ENCODE data around the gene SAMD3.
"Not testable (repeated sequence)": the region's sequence is repeated elsewhere in the genome, so short reads cannot be mapped to it uniquely, and the experiment has no call there.

Gene SAMD3

DNA sequence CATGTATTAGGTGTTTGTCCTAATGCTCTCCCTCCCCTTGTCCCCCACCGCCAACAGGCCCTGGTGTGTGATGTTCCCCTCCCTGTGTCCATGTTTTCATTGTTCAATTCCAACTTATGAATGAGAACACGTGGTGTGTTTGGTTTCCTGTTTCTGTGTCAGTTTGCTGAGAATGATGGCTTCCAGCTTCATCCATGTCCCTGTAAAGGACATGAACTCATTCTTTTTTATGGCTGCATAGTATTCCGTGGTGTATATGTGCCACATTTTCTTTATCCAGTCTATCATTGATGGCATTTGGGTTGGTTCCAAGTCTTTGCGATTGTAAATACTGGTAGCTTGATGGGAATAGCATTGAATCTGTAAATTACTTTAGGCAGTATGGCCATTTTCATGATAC lies 52.6 kb downstream of the SAMD3 start:
- not testable (repeated sequence) for DNase-seq

DNA sequence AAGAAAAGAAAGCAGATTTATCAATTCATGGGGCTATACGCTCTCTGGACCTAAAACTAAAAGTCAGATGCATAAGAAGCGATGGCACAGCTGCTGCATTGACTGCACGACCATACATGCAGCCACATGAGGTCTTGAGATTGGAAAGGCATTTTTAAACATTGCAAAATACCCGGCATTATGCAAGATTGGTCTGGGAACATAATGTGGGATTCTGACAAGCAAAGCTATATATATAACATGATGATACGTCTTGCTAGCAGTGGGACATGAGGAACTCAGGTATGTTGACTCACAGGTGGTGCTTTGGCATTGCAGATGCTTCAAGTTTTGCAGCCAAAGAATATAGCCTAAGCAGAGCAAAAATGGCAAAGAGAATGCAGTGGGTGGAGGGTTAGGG lies 55.1 kb downstream of the SAMD3 start:
- no peak for DNase-seq

DNA sequence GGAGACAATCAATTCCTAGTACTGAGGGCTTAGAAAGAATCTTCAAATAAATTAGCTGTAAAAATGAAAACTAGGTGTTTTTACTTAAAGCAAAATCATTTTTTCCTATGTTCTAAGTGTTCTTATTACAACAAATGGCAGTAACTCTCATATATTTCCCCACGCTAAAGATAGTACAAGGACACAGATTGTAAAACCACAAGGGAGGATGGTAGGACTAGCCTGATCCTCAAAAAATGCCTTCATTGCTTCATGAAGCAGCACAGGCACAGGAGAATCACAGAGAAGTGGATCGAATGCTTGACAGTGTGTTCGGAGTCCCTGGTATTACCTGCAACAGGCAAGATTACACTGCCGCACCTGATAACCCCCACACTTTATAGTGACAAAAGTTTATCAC lies 58.5 kb downstream of the SAMD3 start:
- no peak for DNase-seq

DNA sequence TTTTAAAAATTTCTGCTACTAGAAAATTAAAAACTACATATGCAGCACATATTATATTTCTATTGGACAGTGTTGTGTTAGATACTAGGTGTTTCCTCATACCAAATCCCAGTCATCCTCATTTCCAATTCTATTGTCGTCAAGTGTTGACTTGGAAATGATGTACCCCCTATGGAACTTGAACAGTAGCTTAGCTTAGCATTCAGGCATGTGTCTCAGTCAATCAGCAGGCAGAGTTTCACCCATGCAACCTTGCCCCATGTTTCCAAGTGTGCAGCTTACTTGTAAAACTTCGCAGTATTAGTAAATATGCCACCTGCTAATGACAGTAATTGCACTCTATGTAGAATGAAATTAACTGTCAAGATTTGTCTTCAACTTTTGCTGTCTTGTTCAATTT lies 59.5 kb downstream of the SAMD3 start:
- no peak for DNase-seq

DNA sequence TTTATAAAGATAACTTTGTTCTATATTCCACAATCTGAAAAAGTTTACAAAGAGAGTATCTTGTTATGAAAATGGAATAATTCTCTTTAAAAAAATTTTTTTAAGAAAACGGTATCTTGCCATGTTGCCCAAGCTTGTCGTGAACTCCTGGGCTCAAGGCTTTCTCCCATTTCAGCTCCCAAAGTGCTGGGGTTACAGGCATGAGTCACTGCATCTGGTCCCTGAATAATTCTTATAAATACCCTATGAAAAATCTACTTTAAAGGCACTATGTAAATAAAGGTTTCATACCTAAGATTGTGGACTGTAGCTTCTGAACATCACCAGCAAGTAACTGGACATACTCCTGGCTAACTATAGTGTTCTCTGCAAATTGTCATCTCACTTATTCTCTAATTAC lies 60.3 kb downstream of the SAMD3 start:
- no peak for DNase-seq

DNA sequence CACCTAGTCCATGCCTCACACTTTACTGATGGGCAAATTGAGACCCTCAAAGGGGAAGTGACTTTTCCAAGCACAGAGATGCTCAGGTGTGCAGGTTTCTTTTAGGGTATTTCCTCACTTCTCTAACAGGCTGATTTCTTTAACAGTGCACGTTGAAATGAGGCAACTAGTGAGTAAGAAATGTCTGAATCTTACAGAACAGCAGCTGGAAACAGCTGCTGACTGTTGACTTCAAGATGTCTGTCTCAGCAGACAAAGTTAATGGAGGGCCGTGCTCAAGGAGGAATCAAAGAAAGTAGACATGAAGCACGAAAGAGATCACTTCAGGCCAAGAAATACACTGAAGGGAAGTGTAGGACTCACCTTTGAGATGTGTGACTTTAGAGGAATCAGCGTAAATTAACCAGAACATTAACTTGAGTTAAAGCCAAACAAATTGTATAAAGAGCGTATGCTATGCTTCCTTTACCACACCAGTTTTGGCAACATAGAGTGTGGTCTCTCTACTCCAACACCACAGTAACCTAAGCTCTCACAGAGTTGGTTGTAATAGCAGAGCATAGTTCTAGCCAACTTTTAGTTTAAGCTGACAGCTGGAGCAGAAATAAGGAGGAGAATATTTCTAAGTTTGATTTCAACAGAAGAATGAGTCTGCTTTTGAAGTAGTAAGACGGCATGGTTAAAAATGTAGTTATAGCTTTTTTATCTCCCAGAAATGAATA lies 60.9 kb downstream of the SAMD3 start:
- no peak for DNase-seq

DNA sequence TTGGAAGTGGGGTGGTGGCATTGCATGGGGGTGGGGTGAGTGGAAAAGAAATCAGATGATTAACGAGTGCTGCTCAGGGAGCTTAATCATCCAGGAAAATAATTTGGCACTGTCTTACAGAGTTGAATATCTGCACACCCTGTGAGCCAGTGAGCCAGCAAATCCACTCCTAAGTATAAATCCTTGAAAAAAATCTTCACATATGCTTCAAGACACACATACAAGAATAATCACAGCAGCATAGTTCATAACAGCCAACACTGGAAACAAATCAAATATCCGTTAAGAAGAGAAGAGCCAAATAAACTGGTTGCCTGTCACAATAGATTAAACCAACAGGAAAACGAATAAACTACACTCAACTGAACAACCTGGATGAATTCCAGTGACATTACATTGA lies 62.8 kb downstream of the SAMD3 start:
- no peak for DNase-seq

DNA sequence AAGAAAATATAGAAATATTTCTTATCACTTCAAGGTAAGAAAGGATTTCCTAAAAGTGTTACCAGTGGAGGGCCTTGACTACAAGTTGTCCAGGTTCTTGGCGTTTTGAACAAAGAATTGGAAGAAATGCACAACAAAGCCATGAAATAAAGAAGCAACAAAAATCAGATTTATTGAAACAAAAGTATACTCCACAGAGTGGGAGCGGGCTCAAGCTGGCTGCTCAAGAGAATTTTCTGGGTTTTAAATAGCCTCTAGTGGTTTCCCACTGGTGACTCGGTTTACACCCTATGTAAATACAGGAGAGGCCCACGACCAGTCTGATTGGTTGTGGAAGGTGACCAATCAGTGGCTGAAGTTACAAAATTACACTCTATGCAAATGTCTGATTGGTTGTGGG lies 64.2 kb downstream of the SAMD3 start:
- no peak for DNase-seq

DNA sequence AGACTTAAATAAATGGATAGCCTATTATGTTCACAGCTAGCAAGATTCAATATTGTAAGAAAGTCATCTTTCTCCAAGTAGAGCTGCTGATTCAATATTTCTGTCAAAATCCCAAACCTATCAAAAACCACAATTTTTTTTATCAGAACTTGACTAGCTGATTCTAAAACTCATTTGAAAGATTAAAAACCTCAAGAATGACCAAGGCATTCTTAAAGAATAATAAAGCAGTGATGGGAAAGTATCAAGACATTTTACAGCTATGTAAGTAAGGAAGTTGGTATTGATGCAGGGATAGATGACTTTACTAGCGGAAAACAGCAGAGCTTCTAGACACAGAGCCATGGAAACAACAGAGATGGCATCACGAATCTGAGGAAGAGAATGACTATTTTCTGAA lies 64.7 kb downstream of the SAMD3 start:
- no peak for DNase-seq

DNA sequence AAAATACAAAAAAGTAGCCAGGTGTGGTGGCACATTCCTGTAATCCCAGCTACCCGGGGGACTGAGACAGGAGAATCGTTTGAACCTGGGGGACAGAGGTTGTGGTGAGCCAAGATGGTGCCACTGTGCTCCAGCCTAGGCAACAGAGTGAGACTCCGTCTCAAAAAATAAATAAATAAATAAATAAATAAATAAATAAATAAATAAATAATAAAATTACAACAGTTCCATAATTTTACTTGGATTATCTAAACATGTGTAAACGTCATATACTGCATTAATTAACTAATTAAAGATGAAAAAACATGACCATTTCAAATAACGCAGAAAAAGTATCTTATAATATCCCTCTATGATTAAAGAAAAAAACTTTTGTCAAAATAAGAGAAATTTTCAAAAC lies 65.8 kb downstream of the SAMD3 start:
- no peak for DNase-seq

DNA sequence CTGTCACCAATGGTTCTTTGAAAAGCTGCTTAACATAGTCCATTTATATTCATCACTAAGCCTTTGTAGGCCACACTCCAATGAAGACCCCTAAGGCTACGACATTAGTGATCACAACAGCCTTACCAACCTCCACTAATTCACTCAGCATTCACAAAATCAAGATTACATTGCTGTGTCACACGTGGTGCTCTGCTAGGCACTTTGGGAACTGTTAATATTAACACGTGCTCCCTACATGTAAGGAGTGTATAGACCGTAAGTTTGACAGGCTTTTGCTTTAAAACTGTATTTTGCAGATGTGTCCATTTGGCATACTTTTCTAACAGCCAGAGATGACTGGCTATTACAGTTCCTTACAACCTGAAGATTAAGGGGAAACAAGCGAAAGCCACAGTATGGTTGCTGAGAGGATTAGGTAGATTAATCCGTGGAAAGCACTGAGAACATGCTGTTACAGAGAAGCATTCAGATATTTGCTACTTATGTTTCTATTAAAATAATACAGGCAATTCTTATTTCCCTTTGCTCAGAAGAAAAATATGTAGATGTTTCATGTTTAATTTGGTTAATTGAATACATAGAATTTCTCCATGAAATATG lies 69.7 kb downstream of the SAMD3 start:
- no peak for DNase-seq

DNA sequence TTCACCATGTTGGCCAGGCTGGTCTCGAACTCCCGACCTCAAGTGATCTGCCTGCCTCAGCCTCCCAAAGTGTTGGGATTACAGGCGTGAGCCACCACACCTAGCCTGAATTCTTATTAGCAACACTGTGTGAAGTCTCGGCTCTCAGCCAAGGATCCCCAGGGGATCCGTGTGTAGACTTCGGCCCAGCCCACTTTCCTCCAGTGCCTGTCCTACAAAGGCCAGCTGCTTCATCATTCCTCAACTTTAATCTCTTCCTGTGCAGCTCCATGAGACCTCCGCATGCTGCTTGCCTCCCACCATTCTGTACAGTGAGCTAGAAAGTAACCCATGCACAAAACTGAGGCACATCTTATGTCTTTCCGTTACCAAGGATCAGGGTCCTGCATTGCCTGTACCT lies 71.8 kb downstream of the SAMD3 start:
- DNase-seq, result no peak

DNA sequence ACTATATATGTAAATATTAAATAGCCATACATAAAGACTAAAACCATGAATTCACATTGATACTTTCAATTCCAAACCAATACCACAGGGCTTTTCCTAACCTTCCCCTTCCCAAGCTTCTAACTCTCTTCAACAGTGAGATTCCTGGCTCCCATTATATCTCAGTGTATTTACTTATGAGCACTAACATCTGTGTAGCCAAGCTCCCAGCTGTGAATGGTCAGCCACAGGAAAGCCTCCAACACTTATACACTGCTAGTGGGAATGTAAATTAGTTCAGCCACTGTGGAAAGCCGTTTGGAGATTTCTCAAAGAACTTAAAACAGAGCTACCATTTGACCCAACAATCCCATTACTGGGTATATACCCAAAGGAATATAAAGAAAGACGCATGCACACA lies 73.7 kb downstream of the SAMD3 start:
- not testable (repeated sequence) for DNase-seq

DNA sequence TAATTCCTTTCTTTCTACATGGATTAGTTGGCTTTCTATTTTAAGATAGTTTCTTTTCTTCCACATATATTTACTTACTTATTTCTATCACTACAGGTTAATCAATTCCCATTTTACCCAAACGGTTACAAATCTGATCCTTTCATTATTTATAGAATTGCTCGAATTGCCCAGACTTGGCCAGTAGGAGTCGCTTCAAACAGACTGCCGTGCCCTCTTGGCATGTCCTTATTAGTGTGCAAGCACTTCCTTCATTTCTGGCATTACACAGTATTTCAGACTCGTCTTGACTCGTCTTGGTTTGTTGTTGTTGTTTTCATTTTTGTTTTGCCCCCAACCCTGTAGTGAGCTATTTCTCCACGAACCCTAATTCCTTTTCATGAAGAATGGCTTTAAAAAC lies 74.6 kb downstream of the SAMD3 start:
- no peak for DNase-seq

DNA sequence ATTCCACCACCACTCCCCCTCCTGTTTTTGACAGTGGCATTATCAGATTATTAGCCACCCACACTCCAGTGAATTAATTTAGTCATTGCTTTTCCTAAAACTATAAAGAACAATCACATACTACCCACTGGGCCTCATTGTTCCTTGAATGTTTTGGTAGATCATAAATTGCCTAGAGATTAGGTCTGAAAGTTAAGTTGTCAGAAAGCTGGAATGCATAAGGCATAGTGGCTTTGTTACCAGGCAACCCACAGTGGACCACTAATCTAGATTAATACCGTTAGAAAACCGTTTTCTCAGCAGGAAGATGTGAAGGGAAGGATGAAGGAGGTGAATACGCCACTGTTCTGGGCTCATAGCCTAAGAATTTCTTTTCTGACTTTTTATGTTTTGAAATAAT lies 75.6 kb downstream of the SAMD3 start:
- no peak for DNase-seq

DNA sequence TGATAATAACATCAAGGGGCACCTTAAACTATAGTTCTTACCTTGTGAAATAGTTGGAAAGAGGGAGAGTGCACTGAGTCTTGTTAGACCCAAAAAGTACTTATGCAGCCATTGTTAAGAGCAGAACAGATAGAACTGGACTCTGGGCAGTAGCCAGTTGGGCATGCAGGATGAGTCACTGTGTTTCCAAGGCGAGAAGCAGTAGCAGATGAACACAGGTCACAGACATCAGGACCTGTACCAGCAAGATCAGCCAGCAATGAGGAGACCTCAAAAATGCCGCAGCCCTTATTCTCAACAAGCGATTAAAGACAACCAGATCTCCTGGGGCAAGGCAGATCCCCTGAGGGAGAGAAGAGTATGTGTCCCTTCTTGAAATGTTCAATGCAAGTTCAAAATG lies 79.0 kb downstream of the SAMD3 start:
- DNase-seq, result no peak

DNA sequence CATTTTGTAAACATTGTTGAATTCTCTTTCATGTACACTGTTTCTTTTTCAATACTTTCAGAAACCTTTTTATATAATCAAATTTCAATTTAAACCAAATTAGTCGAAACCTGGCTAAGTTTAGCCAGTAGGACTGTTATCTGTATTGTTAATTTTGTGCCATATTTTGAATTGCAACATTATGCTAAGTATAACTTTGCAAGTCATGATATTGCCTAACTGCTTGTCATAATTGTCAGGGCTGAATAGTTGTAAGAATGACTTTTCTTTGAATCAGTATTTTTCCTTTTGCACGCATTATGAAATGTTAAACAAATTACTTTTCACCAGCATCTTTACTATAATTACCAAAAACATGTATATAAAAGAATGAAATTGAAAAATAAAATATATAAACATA lies 82.7 kb downstream of the SAMD3 start:
- no peak for DNase-seq

DNA sequence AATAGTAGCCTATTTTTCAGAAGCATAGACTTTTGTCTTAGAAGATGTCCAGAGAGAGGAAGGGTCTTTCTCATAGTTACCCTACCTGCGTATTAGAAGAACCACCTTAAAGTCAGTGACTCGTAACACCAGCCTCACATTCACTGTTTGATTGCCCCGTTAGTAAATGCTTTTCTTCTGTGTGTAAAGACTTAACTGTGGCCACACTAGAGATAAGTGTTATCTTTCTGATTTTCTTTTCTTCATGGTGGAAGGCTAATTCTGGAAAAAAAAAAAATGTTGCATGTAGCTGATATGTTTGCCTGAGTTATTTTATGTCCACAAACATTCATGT lies 83.9 kb downstream of the SAMD3 start:
- DNase-seq, result no peak

DNA sequence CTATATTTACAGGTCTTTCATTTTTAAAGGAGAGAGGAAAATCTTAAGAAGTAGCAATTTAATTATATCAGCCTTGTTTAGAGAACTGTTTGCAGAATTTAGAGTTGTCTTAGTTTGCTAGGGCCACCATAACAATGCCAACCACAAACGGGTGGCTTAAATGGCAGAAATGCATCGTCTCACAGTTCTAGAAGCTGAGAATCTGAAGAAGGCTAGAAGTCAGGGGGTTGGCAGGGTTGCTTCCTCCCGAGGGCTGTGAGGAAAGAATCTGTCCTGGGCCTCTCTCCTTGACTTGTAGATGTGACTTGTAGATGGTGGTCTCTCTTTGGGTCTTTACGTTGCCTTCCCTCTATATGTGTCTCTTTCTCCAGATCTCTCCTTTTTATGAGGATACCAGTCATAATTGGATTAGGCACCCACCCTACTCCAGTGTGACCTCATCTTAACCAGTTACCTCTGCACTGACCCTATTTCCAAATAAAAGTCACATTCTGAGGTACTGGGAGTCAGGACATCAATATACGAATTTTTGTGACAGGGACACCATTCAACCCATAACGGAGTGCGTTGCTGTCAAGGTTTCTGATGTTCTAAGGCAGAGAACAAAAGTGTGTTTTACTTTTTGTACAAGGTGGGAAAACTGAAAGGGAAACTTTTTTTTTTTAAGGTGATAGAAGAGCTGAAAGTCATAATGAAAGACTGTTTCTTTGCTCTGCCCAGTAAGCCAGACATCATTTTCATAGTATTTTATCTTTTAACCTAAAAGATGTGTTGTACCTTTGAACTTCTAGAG lies 84.4 kb downstream of the SAMD3 start:
- no peak for DNase-seq

DNA sequence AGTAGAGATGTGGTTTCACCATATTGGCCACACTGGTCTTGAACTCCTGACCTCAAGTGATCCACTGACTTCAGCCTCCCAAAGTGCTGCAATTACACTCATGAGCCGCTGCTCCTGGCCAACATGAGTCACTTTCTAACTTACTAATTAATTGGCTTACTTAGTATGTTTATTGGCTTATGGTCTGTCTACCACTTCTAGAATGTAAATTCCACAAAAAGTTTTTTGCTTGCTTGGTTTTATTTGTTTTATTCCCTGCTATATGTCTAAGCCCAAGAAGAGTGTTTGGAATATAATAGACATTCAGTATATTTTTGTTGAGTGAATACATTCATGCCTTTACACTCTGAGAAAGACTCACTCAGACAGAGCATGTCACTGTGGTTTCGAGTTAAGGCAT lies 86.0 kb downstream of the SAMD3 start:
- DNase-seq, result no peak

DNA sequence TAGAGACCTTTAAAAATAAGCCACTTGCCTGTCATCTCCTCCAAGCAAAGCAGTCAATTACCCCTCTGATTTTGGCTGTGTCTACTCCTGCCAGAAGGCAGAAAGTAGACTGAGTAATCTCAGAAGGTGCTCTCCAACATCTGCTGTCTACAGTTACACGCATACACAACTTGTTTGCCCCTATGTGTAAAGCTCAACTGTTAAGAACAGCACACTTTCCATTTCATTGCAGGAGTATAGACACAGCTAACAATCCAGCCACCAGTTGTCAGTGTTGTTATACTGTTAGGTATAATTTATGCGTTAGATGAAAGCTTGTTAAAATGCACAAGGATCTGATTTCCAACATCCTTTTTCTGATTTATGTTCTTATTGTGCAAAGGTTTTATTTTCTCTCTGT lies 88.2 kb downstream of the SAMD3 start:
- no peak for DNase-seq

DNA sequence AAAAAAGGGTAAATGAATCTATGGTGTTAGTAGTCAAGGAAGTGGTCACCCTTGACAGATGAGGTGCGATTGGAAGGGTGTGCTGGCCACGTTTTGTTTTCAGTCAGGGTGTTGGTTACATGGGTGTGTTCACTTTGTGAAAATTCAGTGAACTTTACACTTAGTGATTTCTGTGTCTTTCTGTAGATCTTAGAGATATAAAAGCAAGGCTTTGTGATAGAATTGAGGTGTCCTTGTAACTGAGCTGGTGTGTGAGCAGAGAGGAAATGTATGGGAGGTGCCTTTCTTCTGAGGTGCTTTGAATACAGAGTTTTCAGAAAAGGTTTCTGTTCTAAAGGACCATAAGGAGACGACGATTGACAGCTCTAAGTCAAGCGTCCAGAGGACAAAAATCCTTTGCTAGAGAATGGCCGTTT lies 90.5 kb downstream of the SAMD3 start:
- DNase-seq, result peak; percentile 63

DNA sequence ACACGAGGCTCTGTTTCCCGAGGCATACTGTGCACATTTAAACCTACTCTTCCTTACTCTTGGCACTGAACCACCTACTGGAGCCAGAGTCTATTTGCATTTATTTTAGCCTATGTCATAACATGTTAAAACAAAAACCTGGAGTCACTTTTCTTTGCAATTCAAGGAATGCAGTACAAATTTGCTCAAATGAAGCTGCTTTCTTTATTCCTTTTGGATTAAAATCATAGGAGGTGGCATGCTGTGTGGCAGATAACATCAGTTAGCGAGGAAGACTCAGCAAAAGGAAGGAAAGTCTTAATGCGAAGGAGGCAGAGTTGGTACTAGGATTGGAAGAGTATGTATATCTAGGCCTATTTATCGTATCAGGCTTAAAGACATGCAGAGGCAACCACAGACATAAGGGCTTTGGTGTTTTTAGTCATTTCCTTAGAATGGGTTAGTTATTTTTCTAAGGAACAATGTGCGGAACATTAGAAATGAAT lies 92.9 kb downstream of the SAMD3 start:
- no peak for DNase-seq

DNA sequence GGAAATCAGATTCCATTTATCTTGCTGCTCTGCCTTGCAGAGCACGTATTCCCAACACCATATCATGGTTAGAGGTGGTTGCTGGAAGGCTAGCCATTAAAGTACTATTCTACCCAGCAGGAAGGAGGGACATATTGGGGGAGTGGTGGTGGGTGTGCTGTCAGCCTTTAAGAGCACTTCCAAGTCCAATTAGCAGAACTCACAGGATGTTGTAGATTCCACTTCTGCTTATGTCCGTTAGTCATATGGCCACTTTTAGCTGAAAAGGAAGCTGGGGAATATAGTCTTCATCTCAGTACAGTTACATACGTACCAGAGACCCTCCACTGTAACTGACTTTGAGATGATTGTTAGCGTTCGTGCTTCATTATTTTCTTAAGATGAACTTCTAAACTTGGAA lies 94.4 kb downstream of the SAMD3 start:
- no peak for DNase-seq

Data from stimulated activated CD4-positive, alpha-beta T cell treated with anti-CD3 and anti-CD28 coated beads, Interleukin-1b, Interleukin-23, amount 100 ng/mL, for 48 hours (primary cell).